HG03103 (cell line): Measurements from ENCODE around the gene SLC8A1.

Experiments
- ATAC-seq: cut with Tn5 transposase; IDR thresholded peaks from one replicate; pipeline ENCODE4 v1.9.1; 2021; ENCODE audit warnings: low read depth; ENCODE audit not compliant: unreplicated experiment

Gene SLC8A1

GRCh38 chr2:40463112-40463511, 11.2 kb upstream of the SLC8A1 start:
- ATAC-seq: no peak

DNA sequence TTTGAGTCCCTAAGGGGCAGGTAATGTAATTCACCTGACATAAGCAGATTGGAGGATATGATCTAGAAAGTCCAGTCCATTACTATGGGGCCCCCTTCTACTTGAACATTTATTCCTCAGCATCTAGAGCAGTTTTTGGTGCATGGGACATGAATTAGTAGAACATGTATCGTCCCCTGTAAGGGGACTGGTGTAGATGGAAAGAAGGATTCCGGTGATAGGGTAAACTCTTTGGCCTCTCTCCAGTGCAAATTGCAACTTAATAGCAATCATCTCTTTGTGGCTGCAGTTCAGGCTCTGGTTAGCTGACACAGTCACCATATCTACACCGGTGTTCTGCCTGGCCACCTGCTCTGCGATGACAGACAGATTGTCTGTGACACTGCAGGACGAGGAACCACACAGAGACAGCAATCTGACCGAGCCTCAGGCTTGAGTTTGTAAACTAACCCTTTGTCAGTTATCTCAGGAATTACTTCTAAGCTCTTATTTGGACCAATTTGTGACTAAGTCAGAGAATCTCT, 6.4 kb upstream of the SLC8A1 start:
- no peak for ATAC-seq

- ATAC-seq: no peak
Measured at GRCh38 chr2:40457837-40458236, 5.9 kb upstream of the SLC8A1 start.

DNA sequence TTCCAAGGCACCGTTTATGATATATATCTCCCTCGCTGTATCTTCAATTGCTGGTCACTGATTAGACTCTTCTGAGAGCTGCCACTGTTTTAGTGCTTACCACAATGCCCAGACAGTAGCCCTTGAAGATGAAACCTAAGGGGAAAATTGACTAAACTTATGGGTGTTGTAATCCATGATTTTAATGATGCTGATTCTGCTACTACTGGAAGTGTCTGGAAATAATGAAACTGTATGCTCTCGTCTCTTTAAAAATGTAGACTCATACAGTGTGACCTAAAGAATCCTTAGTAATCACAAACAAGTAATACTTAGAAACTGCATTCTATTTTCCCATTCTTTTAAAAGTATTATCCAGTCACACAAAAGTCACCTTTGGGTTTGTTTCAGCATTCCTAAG, 5.5 kb upstream of the SLC8A1 start:
- ATAC-seq: no peak

DNA sequence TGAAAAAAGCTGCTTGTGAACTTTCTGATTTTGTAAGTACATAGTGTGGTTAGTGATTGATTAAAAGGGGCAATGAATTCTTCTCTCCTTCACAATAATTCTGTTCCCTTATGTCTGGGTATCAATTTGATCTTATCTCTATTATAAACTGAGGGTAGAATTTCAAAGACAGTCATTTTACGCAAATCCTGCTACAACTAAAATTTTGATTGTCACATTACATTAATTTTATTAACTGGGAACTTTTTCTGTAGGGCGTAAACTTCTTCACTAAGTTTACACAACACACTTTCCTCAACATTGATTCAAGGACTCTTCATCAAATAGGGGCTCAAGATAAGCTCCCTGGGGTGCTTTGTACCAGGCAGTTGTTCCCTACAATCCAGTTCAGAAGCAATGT, 5.0 kb upstream of the SLC8A1 start:
- no peak for ATAC-seq

GRCh38 chr2:40455661-40456060, 3.8 kb upstream of the SLC8A1 start:
- ATAC-seq: no peak

DNA sequence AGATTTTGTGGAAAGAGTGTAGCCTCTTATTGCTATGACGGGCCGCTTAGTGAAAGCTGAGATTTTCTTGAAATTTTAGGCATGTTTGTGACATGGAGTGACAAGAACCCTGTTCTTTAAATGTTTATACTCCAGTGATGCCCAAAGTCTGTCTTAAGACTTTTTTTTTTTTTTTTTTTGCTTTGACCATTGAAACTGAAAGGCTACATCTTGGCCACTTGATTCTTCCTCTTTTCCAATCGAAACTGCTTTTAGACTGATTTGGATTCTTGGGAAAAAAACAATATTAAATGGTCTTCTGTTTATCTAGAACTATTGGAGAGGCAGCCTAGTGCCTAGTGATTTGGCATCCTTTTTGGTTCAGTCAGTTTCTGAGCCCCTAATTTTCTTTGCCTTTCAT, 2.4 kb upstream of the SLC8A1 start:
- ATAC-seq: no peak

- no peak for ATAC-seq
Measured at GRCh38 chr2:40452786-40453185, 896 bp upstream of the SLC8A1 start.

DNA sequence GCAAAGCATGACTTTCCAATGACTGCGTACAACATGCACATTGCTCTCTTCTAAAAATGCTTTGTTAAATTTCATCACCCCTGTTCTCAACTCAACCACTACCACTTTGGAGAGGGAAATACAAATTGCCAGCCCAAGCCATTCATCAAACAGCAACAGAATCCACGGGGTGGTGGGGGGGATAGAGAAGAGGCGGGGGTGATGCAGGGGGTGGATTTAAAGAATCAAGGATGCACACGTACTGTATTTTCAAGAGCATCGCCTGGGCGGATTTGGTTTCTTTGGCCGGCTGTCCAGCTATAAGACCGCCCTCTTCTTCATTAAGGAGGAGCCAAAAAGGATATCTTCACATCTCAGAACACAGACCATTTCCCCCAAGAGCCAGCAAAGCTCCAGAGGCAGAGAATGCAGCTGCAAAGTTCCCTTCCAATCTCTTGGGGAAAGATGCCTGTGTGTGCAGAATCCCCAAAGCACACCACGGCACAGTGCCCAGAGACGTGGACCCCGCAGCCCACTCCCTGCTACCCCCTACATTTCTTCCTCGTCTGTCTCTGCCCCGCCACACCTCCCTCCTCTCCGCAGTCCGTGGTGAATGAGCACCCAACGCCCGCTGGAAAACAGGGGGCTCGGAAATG, 977 bp downstream of the SLC8A1 start:
- no peak for ATAC-seq

DNA sequence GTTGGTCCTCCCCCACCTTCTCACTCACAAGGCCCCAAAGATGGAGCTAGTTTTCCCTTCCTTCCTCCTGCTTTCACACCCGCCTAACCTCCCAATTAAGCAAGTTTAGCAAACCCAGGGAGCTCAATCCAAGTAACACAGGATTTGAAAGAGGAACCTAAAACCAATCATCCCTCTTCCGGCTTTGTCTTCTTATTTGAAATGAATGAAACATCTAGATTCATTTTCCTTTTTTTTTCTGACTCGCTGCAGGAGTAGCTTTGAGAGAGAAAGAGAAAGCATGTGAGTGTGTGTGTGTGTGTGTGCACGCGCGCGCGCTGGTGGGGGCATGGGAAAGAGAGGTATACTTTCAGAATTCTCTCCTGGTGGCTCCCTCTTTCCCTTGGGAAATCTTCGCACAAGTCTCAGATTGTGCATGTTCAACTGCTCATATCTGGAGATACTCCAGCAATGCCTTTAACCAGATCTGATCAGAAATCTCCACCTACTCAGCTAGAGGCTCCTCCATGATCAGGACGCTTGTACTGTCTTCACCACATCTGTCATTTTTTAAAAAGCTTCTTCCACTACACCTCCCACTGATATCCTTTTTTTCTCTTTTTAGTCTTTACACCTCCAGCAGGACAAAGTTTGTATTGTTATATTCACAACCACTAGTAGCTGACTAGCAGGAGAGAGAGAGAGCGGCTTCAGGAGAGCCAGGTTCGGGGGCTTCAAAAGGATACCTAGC, 1.7 kb downstream of the SLC8A1 start:
- ATAC-seq: no peak

GRCh38 chr2:40448476-40449079, 3.3 kb downstream of the SLC8A1 start:
- no peak for ATAC-seq

GRCh38 chr2:40445467-40445866, 6.4 kb downstream of the SLC8A1 start:
- no peak for ATAC-seq

DNA sequence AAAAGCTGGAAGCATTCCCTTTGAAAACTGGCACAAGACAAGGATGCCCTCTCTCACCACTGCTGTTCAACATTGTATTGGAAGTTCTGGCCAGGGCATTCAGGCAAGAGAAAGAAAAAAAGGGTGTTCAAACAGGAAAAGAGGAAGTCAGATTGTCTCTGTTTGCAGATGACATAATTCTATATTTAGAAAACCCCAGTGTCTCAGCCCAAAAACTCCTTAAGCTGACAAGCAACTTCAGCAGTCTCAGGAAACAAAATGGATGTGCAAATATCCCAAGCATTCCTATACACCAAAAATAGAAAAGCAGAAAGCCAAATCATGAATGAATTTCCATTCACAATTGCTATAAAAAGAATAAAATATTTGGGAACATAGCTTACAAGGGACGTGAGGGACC, 11.1 kb downstream of the SLC8A1 start:
- ATAC-seq: no peak

- no peak for ATAC-seq
Measured at GRCh38 chr2:40439473-40439872, 12.4 kb downstream of the SLC8A1 start.

- ATAC-seq: no peak
Measured at GRCh38 chr2:40436093-40436475, 15.8 kb downstream of the SLC8A1 start.

DNA sequence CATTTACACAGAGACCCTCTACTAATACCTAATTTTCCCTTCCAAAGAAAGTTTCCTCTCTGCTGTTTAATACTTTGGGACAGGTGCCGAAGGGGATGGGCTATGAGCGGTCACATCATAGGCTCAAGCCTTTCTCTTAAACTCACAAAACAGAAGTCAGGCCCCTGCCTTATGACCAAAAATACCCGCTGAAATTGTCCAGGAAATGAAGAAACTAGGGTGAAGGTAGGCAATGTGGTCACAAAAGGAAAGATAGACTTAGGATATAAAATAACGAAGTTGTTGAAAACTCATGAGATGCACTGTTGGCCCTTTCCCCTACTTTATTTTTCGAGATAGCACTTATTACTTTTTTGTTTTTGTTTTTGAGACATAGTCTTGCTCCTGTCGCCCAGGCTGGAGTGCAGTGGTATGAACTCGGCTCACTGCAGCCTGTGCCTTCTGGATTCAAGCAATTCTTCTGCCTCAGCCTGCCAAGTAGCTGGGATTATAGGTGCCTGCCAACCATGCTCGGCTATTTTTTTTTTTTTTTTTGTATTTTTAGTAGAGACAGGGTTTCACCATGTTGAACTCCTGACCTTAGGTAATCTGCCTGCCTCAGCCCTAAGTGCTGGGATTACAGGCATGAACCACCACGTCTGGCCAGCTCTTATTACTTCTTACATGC, 16.3 kb downstream of the SLC8A1 start:
- ATAC-seq: no peak

- no peak for ATAC-seq
Measured at GRCh38 chr2:40434731-40435271, 17.1 kb downstream of the SLC8A1 start.

DNA sequence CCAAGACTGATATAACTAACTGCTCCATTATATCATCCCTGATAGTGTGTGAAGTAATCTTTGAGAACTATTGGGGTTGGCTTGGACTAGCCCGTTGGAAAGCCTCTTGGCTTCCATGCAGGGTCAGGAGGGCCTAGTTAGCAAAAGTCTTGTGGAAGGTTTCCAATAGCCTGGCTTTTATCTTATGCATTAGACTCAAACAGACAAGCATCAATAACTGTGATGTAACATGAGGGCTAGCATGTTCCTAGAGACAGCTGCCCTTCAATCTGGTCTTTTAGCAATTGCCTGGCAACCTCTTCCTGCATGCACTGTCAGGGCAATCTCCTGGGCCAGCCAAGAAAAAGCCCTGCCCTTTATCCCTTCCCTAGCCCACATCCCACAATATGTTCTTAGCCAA, 18.2 kb downstream of the SLC8A1 start:
- no peak for ATAC-seq

- ATAC-seq: no peak
Measured at GRCh38 chr2:40432921-40433483, 18.9 kb downstream of the SLC8A1 start.

GRCh38 chr2:40431600-40431955, 20.3 kb downstream of the SLC8A1 start:
- no peak for ATAC-seq
